Ureter (tissue), 1 donor: ENCODE results near the gene TMEM163. TPM values are rescaled to one million over a fixed set of nuclear protein-coding genes. Genes with fewer than 3 reads are reported as not detected.
"Not testable (repeated sequence)": the region's sequence is repeated elsewhere in the genome, so short reads cannot be mapped to it uniquely, and the experiment has no call there.

Source experiments
- DNase-seq: peaks from one replicate; pipeline ENCODE4 v3.0.0-alpha.2; 2020; ENCODE audit warnings: low spot score
- total RNA-seq: library from RNA; stranded (reverse); gene quantifications from one replicate; pipeline ENCODE4 v1.2.4, GENCODE V29; 2023
- donor health status: DM: yes; HTN: yes; CAD: no.

Gene TMEM163
- total RNA-seq, 1 donor from 2014 or later, result 10.1 TPM

- not testable (repeated sequence) for DNase-seq
Measured at GRCh38 chr2:134723742-134724141, 4.9 kb upstream of the TMEM163 start.

DNA sequence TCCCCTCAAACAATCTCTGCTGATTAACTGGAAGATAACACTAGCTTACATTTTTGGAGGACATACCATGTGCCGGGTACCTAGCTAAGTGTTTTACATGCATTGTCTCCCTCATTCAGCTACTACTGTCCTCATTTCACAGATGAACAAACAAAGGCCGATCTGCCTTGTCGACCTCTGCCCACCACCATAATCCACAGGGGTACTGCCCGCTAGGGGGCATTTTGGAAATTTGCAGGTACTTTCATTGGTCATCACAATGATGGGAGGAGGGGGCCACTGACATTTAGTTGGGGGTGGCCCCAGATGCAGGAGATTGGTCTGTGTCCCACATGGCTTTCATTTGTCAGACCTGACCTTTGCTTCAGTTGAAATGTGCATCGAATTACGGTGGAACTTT lies 3.9 kb upstream of the TMEM163 start:
- DNase-seq, result no peak

- DNase-seq, result no peak
Measured at GRCh38 chr2:134721596-134721995, 2.8 kb upstream of the TMEM163 start.

GRCh38 chr2:134718023-134718816 lies 580 bp downstream of the TMEM163 start:
- DNase-seq, result no peak

DNA sequence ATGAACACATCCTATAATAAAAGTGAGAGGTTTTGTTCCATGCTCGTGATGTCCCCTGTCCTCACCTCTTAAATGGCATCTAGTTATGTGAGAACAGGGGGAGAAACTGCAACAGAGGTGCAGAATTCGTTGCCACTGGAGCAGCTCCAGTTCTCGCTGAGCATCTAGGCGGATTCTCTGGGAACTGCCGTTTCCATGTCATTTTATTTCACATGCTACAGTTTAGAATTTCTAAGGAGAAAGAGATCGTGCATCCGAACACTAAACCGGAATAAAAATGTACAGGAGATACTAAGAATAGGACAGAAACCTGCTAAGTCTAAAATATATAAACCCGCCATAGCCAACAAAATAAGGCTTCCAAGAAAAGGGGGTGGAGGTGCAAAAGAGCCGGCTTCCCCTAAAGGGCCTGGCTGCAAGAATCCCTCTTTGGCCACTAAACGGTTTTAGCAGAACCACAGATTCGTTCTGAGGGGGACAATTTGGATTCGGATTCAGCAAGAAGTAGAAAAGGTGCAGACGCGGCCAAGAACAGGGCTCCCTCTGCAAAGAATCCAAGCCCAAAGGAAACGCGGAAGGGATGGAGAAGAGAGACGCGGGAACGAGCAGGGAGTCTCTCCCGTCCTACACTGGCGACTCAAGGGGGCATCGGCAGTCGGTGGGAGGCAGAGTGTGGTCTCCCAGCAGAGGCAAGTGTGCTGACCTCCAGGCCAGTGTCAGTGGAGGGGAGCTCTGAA lies 1.3 kb downstream of the TMEM163 start:
- no peak for DNase-seq

GRCh38 chr2:134716721-134717243 lies 2.0 kb downstream of the TMEM163 start:
- no peak for DNase-seq

GRCh38 chr2:134715932-134716643 lies 2.7 kb downstream of the TMEM163 start:
- DNase-seq, result no peak

GRCh38 chr2:134714228-134714627 lies 4.6 kb downstream of the TMEM163 start:
- no peak for DNase-seq

DNA sequence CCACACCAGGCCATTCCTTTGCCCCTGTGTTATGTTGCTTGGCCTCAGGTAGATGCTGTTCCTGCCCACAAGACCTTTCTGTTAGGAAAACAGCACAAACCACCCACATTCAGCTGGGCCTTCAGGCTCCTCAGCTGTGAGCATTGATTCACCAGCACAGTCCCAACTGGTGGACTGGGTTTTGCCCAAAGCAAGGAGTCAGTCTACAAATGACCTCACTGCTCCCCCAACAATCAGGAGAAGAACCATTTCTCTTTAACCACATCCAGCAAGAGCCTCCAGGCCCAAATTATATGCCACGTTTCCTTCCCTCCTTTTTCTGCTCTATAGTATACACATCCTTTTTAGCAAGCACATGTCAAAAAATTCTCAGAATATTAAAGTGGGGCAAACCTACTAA lies 5.2 kb downstream of the TMEM163 start:
- DNase-seq, result no peak

DNA sequence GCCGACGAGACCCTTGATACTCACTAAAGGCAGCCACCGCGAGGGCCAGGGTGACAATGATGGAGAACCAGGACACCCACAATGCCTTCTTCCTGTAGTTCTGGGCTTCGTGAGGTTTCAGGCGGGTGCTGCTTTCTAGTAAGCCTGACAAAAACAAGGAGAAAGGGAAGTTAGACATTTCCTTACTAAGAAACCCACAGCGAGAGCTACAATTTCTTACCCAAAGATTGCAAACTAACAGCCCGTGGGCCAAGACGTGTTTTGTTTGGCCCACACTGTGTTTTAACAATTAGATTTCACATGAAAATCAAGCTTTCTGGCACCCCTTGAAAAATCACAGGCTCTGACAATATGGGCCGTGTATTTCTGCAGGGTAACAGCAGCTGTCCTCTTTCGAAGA lies 5.6 kb downstream of the TMEM163 start:
- no peak for DNase-seq

GRCh38 chr2:134712736-134713135 lies 6.1 kb downstream of the TMEM163 start:
- DNase-seq, result no peak

DNA sequence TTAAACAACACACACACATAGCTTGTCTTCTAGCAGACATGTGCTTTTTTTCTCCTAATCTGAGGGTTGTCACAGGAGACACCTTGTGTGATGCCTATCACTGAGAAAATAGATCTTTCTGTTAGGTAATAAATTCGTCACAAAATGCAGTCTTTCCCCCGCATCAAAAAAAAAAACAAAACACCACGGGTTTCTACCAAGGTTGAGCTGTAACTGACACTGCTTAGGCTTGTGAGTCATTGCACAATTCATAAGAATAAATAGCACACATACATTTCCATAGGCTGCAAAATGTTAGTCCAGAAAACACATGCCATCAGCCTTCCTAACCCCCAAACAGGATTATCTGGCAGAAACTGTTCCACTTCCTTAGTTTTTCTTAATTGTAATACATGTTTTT lies 6.5 kb downstream of the TMEM163 start:
- DNase-seq, result no peak

DNA sequence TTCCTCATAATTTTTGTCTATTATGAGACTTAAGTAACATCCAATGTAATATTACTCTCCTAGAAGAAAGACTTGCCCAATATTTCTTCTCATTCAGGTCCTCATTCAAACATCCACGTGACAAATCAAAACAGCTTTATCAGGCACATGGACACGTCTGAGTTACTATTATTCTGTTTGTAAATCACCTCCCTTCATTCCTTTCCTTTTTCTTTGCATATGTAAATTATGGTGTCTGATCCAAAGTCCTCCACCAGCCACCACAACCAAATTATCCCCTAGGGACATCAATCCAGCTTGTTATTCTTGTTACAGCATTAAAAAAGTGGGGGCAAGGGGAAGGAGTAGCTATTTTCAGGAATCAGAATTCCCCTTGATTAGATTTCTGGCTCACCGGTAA lies 7.1 kb downstream of the TMEM163 start:
- DNase-seq, result no peak

DNA sequence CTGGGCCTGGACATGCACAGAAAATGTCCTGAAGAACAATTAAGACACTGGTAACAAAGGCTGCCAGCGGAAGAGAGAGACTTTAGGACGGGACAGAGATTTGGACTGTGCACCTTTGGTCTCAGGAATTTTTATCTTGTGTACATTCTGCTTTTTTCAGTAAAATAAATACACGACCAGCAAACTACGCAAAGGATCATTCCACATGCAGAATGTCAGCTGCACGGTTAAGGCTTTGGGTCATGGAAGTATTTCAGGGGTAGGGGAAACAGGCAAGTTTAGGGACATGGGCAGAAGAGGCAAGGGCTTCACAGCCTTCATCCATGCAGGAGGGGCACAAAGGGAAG lies 11.5 kb downstream of the TMEM163 start:
- no peak for DNase-seq

DNA sequence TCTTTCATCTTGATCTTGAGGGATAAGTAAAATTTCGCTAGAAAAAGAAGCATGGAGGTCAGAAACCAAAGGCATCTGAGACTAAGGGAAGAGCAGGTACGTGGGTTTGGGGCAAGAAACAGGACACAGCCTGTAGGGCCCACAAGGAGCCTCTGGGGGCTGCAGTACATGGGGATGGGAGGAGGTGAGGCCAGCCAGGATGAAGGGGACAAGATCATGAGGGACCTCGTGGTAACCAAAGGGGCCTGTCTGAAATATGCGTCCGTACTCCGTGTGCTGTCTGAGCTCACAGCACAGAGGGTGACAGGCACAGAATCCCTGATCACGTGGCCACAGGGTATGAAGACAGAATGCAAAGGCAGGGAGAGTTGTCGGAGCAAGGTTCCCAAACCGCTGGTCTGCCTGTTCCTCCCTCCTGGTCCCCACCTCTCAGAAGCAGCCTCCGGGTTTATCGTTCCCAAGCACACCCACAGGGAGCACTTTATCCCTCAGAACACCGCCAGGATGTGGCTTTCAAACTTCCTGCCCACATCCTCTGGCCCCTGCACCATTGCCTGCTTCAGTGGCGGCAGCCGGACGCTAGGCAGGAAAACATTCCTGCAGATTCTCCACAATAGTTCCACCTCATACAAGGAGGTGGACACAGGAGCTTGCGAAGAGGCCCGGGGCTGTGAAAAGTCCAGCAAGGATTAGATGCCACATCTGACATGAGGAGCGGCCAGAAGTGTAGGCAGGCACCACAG lies 12.0 kb downstream of the TMEM163 start:
- DNase-seq, result no peak

DNA sequence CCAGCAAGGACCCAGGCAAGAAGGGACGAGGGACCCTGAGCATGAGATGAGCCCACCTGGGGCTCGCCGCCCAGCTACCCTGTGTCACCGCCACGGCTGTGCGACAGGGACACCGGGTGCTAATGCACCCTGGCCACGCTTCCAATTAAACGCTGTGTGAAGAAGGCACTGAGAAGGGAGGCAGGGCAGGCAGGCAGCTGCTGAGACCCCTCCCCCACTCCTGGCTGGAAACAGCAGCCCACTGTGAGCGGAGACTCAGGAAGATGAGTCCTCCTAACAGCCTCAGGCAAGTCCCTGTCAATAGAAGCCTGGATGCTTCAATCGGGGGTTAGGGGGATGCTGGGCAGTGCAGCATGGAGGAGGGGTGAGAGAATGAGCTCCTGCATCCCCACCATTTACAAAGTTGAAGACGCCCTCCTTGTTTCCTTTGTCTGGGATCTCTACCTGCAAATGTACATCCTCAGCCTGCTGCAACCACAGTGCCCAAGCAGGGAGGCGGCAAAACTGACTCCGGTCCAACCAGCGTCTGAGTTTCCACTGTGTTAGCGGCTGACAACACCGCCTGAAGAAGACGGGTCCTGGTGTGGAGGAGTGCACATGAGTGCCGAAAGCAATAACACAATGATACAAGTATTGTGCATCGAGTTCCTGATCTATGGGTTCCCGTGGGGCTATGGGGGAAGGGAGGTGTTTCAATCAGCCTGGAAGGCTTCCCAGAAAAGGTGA lies 12.8 kb downstream of the TMEM163 start:
- DNase-seq, result no peak

- no peak for DNase-seq
Measured at GRCh38 chr2:134704173-134704572, 14.6 kb downstream of the TMEM163 start.

- no peak for DNase-seq
Measured at GRCh38 chr2:134703426-134703825, 15.4 kb downstream of the TMEM163 start.

DNA sequence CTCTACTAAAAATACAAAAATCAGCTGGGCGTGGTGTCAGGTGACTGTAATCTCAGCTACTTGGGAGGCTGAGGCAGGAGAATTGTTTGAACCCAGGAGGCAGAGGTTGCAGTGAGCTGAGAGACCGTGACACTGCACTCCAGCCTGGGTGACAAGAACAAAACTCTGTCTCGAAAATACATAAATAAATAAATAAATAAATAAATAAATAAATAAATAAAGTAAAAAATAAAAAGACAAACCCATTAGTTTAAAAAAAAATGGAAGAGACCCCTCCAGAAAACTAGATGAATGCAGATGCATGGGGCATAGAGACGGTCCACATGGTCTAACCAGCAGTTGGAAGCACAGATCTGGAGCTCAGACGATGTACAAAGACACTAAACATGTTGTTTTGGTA lies 18.1 kb downstream of the TMEM163 start:
- DNase-seq, result no peak

- no peak for DNase-seq
Measured at GRCh38 chr2:134694411-134694810, 24.4 kb downstream of the TMEM163 start.
